K562 treated with DMSO at 1 percent for 12 hours (cell line): ENCODE results near the gene NDUFS5. TPM values are rescaled to one million over a fixed set of nuclear protein-coding genes. Genes with fewer than 3 reads are reported as not detected.

Experiments
- total RNA-seq: library from RNA; unstranded; fragments of 300-600 nt; gene quantifications from 2 replicates; pipeline ENCODE4 v1.2.3, GENCODE V29; 2022; ENCODE audit not compliant: insufficient read depth

The NDUFS5 gene
- 477 and 723 TPM in 2 replicates for total RNA-seq

DNA sequence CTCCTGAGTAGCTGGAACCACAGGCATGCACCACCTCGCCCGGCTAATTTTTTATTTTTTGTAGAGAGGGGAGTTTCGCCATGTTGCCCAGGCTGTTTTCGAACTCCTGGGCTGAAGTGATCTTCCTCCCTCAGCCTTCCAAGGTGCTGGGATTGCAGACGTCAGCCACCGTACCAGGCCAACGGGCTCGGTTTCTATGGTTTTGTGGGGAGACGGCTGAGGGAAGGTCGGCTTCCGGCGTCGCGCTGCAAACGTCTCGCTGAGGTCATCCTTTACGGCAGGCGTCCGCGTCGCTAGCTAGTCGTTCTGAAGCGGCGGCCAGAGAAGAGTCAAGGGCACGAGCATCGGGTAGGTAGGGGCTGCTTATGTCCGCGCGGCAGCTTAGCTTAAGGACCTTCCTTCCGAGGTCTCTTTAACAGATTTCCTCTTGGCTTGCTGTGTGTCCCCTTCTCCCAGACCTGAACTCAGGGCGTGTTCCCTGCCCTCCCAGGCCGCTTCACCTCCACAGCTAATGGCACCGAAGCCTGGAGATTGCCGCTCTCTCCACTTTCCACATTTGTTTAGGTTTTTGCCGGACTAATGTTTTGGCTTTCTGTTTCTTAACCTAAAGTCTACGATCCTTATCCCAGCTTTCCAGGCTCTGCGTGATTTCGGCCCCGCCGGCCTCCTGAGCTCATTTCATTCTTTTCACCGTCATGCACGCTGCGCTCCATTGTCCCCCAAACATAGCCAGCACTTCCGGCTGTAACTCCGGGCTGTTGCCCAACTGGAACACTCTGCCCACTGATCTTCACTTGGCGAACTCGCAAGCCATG, at the start of gene NDUFS5:
NDUFS5 (plus strand) TSS at position 300 of the 815 bp plus-strand sequence. CDS start 2,375 bp downstream, outside the sequence.

GRCh38 chr1:38990738-38991637, 35.2 kb upstream of the NDUFS5 start, which contains the start of gene AKIRIN1:
Gene AKIRIN1, plus strand, starts transcription at chr1:38991276. Its CDS starts 105 bp downstream, at chr1:38991381.

Other genes starting within 250 kb of the NDUFS5 start
- 22.0 and 38.8 TPM in 2 replicates for gene RRAGC, start 166.6 kb upstream of the NDUFS5 start, total RNA-seq
- gene MYCBP, start 153.0 kb upstream of the NDUFS5 start, total RNA-seq: 11.3 and 16.1 TPM in 2 replicates
- gene GJA9, start 144.8 kb upstream of the NDUFS5 start, total RNA-seq: 0.49 TPM in 1 of 2 replicates, not detected in the other
- gene RHBDL2, start 84.5 kb upstream of the NDUFS5 start, total RNA-seq: not detected in 2 replicates
- 64.2 and 124 TPM in 2 replicates for gene AKIRIN1, start 35.1 kb upstream of the NDUFS5 start, total RNA-seq
- gene MACF1, start 178.3 kb downstream of the NDUFS5 start, total RNA-seq: 30.5 and 120 TPM in 2 replicates